Fibroblast of lung (primary cell): ENCODE data around the gene SNTN.

Source experiments
- CTCF ChIP-seq, 2 donors: IDR thresholded peaks in 1 of 2; conservative IDR thresholded peaks in 1 of 2; 1 replicate in 1 of 2; 2 replicates in 1 of 2; pipeline ENCODE4 v1.5.1; 2011 to 2012; ENCODE audit warnings: low read length in 2 of 2, control low read depth in 1 of 2, inconsistent platforms in 1 of 2, low read depth in 1 of 2, mild to moderate bottlenecking in 1 of 2
- EZH2 ChIP-seq: IDR thresholded peaks from 2 replicates; pipeline ENCODE4 v1.5.1; 2012; ENCODE audit warnings: low read length, control low read depth, mild to moderate bottlenecking; ENCODE audit errors: missing control alignments

DNA sequence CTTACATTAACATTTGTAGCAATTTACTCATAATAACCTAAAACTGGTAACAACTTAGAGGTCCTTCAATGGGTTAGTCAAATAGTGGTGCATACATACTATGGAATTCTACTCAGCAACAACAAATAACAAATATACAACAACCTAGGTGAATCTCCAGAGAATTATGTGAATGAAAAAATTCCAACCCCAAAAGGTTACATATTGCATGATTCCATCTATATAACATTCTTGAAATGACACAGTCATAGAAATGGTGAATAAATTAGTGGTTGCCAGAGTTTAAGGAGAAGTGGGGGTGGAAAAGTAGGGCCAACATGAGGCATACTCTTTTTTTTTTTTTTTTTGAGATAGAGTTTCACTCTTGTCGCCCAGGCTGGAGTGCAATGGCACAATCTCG, 12.7 kb upstream of the SNTN start:
- TF ChIP-seq CTCF (conservative IDR thresholded peaks at IDR 0.05 in 1 of 2, IDR thresholded peaks at IDR 0.05 in 1 of 2; ENCODE audit: low read depth in 1 of 2, low read length in 2 of 2) (no peak), EZH2 (no peak)
